ENCODE measurements around the gene TOR4A.

TOR4A gene

DNA sequence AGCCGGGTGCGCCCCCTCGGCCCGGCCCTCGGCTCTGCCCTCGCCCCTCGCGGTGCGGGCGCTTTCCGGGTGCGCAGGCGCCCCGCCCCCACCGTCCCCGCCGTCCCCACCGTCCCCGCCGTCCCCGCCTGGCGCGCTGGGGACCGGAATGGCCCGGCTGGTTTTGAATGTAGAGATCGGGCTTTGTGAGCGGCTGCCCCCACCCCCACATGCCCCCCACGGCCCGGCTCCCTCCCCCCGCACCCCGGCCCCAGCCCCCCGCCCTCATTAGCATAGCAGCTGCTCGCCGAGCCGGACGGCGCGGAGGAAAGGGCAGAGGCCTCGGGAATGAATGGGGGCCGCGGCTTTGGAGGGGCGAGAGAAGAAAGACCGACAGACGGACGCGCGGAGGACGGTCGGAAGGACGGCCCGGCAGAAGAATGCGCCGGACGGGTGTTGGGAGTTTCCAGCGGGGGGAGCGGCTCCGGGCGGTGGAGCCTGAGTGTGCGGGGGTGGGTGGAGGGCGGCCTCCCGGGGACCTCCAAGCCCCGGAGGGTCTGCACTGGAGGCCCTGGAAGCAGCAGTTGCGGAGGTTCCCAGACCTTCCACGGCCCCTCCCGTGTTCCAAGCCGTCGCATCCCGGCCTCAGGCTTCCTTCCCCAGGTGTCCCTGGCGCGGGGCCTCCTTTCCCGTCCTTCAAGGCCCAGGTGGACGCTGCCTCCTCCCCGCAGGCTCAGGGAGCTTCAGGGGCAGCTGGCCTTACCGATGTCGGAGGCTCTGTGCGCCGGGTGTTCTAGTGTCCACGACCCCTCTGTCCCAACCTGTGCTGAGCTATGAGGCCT is 18.5 kb downstream of the TOR4A start:
- no peak for DNase-seq
- Mint-ChIP-seq H3K4me3 (peak overlapping the region; percentile 44), H3K4me1 (peaks cover 20% of the 10 kb centered on the region), H3K27ac (no peak overlapping the region), H3K27me3 (peaks cover 81% of the 10 kb centered on the region), H3K36me3 (peaks cover 1% of the 10 kb centered on the region), H3K9me3 (no peaks in the 10 kb centered on the region)
- CTCF ChIA-PET = no interaction called here

DNA sequence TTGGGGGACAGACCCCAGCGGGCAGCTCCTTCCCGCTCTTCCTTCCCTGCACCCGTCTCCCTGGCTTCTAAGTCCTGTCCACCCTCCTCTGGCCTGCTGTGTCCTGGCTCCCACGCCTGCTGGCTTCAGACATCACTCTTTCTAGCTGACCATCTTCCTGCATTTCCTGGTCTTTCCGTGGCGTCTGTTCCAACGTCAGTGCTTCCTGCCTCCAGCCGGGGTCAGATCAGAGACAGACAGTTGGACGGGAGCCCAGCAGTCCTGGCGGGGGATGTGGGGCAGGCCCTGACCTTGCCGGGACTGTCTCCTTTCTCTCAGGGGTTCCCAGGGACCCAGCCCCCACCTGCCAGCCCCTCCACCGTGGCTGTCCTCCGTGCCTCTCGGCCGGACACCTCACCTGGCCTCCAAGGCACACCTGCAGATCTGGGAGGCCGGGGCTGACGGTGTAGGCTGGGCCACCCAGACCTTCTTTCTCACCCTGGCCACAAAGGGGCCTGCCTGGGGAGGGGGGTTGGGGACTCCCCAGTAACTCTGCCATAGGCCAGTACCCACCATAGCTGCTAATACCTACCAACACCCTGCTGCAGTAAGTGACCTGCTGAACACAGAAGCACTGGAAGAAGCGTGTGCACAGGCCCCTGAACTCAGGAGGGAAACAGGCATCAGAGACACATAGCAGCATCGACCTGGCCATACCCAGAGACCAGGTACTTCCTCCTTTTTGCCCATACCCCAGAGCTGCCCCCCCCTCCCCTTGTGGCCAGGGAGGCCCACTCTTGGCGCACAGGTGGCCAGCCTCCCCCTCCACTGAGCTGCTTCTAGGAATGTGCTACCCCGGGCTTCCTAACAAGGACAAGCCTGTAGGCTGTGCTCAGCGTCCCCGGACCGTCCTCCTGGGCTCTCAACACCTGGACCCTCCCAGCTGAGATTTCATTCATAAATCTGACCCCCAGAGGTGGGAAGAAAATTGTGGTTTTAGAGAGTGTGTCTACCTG is 19.4 kb downstream of the TOR4A start:
- Mint-ChIP-seq H3K27me3 (peaks cover 88% of the 10 kb centered on the region), H3K4me3 (peak overlapping the region; percentile 44), H3K9me3 (no peaks in the 10 kb centered on the region), H3K36me3 (peaks cover 1% of the 10 kb centered on the region), H3K4me1 (peaks cover 22% of the 10 kb centered on the region), H3K27ac (no peak overlapping the region)
- CTCF ChIA-PET = interaction anchor here (0.8 kb wide), 1 partner anchor 10 kb away, joined by 3 read pairs; no protein-coding TSS in a partner anchor
- DNase-seq = no peak

DNA sequence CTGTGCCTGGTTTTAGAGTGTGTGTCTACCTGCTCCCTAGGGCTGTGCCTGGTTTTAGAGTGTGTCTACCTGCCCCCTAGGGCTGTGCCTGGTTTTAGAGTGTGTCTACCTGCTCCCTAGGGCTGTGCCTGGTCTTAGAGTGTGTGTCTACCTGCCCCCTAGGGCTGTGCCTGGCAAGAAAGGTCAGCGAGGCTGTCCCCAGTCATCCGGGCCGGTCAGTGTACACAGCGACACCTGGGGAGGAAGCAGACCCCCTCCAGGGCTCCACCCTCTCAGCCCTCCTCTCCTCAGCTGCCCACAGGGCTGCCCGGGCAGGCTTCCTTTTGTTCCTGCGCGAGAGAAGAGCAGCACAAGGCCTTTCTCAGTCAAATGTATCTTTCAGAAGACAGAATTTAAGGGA is 20.4 kb downstream of the TOR4A start:
- CTCF ChIA-PET = no interaction called here
- H3K27ac Mint-ChIP-seq = no peak overlapping the region
- peaks cover 81% of the 10 kb centered on the region for H3K27me3 Mint-ChIP-seq
- H3K9me3 Mint-ChIP-seq = no peaks in the 10 kb centered on the region
- peaks cover 22% of the 10 kb centered on the region for H3K4me1 Mint-ChIP-seq
- H3K36me3 Mint-ChIP-seq = peaks cover 1% of the 10 kb centered on the region
- no peak overlapping the region for H3K4me3 Mint-ChIP-seq
- no peak for DNase-seq

DNA sequence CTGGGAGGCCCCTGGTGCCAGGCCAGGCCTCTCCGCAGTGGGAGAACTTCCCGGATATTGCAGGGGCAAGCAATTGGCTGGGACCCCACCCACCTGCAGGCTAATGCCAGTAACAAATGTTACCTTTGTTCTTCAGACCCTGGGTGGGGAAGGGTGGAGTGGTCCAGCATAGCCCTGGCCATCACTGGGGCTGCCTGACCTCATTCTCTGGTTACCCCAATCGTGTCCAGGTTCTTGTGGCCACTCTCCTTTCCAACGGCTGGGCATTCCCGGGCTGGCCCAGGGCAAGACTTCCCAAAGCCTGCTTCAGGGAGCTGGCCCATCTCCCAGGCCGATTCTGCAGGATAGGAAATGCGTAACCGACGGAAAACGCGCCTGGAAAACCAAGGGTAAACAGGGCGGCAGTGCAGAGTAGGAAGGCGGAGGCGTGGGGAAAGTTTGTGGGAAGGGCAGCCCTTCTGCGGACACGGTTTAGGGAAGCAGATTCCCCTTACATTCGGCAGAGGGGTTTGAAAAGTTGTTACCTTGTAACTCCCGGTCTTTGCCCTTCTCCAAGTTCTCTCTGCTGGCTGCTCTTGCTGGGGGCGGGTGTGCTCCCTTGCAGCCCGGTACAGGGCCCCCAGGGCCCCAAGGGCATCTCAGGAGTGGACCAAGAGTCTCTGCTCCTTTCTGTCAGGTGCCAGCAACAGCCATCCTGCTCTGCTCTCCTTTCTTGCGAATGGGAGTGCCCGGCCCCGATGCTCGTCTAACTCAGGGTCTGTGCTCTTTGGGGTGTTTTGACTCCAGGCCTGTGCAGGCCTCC is 21.1 kb downstream of the TOR4A start:
- H3K27me3 Mint-ChIP-seq = peaks cover 80% of the 10 kb centered on the region
- H3K36me3 Mint-ChIP-seq = peaks cover 1% of the 10 kb centered on the region
- H3K27ac Mint-ChIP-seq = no peak overlapping the region
- no peak overlapping the region for H3K4me3 Mint-ChIP-seq
- H3K9me3 Mint-ChIP-seq = no peaks in the 10 kb centered on the region
- CTCF ChIA-PET = no interaction called here
- peaks cover 22% of the 10 kb centered on the region for H3K4me1 Mint-ChIP-seq
- no peak for DNase-seq

DNA sequence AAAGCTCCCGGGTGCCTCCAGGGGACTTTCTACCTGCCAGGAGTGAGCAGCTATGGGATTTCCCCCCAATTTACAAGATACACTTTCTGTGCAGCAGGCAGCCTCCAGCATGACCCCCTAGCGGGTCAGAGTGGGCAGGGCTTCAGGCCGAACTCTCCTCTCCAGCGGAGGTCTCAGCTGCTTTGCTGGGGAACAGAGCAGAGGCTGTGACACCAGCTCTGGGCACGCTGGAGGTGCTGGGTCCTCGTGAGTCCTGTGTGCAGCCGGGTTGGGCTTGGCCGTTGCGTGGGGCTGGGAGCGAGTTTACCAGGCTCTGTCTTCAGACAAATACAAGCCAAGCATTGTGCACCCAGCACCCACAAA is 21.7 kb downstream of the TOR4A start:
- Mint-ChIP-seq H3K27me3 (peaks cover 78% of the 10 kb centered on the region), H3K9me3 (no peaks in the 10 kb centered on the region), H3K36me3 (peaks cover 1% of the 10 kb centered on the region), H3K27ac (no peak overlapping the region), H3K4me3 (no peak overlapping the region), H3K4me1 (peaks cover 20% of the 10 kb centered on the region)
- no peak for DNase-seq
- CTCF ChIA-PET = no interaction called here

DNA sequence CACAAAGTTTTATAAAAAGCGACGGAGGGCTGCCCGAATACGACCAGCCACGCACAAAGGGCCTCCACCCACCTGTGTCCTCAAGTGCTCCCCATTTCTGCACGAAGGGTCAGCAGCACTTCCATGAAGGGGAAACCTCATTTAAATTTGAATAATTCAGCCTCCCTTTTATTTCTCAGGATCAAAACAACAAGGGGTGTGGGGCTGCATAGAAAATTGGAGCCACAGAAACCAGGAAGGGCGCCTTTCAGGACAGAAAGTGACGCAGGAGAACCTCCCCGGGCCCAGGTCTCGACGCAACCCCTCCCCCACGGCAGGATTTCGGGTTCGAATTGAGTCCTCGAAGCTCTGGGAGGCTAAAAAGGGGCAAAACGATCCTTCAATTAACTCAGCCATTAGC is 22.4 kb downstream of the TOR4A start:
- Mint-ChIP-seq H3K27ac (no peak overlapping the region), H3K27me3 (peaks cover 71% of the 10 kb centered on the region), H3K9me3 (no peaks in the 10 kb centered on the region), H3K36me3 (peaks cover 1% of the 10 kb centered on the region), H3K4me3 (peak overlapping the region; percentile 21), H3K4me1 (peaks cover 16% of the 10 kb centered on the region)
- CTCF ChIA-PET = no interaction called here
- DNase-seq = no peak

DNA sequence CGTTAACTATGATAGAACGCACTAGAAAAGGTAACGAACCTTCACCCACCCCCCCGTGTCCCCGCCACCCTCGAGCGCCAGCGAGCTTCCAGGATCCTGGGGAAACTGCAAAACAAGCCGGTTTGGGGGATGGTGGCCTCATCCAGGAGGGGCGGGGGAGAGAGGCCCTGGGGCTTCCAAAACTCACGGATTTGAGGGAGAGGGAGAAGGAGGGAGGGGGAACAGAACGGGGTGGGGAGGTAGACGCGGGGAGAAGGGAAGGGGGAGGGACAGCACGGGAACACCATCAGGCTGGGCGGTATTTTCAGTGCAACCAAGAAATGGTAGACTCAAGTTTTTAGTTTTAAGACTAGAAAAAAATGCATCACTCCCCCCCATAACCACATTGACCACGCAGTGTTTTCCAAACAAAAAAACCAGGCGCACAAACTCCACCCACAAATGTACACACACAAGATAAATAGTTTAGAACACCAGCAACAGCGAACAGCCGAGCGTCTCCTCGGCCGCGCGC is 23.1 kb downstream of the TOR4A start:
- H3K4me3 Mint-ChIP-seq = peak overlapping the region; percentile 65
- peaks cover 1% of the 10 kb centered on the region for H3K36me3 Mint-ChIP-seq
- H3K27ac Mint-ChIP-seq = no peak overlapping the region
- H3K9me3 Mint-ChIP-seq = no peaks in the 10 kb centered on the region
- peaks cover 23% of the 10 kb centered on the region for H3K4me1 Mint-ChIP-seq
- CTCF ChIA-PET = no interaction called here
- H3K27me3 Mint-ChIP-seq = peaks cover 72% of the 10 kb centered on the region
- no peak for DNase-seq

DNA sequence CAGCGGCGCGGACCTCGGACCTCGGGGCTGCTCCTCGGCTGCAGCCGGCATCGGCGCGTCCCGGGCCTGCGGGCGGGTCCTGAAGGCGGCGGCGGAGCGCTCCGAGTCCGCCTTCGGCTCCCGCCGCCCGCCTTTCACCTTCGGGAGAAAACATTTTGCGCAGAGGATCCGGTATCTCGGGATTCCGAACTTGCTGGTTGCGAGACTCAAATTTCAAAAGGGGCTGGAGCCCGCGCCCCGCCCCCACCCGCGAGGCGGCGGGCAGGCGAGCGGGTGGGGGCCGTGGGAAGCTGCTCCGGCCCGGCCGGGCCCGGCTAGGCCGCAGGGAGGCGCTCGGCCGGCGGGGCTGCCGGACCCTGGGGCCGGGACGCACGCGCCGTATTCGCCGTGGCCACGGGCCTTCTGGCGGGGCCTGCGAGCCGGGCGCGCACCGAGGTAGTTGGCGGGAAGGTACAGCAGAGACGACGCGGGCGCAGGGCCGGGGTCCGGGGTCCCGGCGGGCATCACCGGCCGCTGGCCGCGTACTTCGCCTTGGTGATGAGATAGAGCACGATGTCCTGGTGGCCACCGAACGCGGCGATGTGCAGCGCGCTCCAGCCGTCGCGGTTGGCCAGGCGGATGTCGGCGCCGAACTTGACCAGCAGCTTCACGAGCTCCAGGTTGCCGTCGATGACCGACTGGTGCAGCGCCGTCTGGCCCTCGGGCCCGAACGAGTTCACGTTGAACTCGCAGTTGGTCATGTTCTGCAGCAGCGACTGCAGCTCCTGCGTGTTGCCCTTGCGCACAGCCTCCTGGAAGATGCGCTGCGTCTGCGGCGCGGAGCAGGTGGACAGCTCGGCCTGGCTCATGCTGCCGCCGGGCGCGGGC is 23.8 kb downstream of the TOR4A start:
- Mint-ChIP-seq H3K36me3 (peaks cover 1% of the 10 kb centered on the region), H3K27ac (no peak overlapping the region), H3K9me3 (no peaks in the 10 kb centered on the region), H3K4me1 (peaks cover 26% of the 10 kb centered on the region), H3K4me3 (peak overlapping the region; percentile 56), H3K27me3 (peaks cover 70% of the 10 kb centered on the region)
- CTCF ChIA-PET = interaction anchor here (1.1 to 1.9 kb wide), 7 partner anchors 8 to 230 kb away, joined by 3 to 7 read pairs (median 4); partner anchors contain the start of gene TOR4A
- no peak for DNase-seq

DNA sequence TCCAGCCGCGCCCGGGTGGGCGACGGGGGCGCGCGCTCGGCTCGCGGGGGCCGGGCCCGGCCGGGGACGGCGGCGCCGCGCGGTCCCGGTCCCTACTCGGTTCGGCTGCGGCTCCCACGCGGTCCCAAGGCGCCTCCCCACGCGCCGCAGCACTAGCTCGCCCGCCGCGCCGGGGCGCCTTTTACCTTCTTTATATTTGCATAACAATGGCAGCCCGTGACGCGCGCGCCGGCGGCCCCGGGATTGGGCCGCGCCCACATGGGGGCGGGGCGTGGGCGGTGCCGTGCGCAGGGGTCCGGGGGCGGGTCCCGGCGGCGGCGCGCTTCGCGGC is 24.6 kb downstream of the TOR4A start, which contains the start of gene NRARP:
Gene NRARP, minus strand, starts transcription at position 154 of the 331 bp plus-strand sequence. CDS start 343 bp downstream, outside the sequence.
- H3K36me3 Mint-ChIP-seq = peaks cover 1% of the 10 kb centered on the region
- peak; percentile 93 for DNase-seq
- H3K9me3 Mint-ChIP-seq = no peaks in the 10 kb centered on the region
- H3K4me3 Mint-ChIP-seq = peak within 1 kb of the TSS; percentile 56
- CTCF ChIA-PET = interaction anchor here (1.1 to 1.9 kb wide), 7 partner anchors 9 to 229 kb away, joined by 3 to 7 read pairs (median 4); partner anchors contain the start of gene TOR4A
- no peak within 1 kb of the TSS for H3K27ac Mint-ChIP-seq
- peaks cover 22% of the 10 kb centered on the region for H3K4me1 Mint-ChIP-seq
- peaks cover 70% of the 10 kb centered on the region for H3K27me3 Mint-ChIP-seq

DNA sequence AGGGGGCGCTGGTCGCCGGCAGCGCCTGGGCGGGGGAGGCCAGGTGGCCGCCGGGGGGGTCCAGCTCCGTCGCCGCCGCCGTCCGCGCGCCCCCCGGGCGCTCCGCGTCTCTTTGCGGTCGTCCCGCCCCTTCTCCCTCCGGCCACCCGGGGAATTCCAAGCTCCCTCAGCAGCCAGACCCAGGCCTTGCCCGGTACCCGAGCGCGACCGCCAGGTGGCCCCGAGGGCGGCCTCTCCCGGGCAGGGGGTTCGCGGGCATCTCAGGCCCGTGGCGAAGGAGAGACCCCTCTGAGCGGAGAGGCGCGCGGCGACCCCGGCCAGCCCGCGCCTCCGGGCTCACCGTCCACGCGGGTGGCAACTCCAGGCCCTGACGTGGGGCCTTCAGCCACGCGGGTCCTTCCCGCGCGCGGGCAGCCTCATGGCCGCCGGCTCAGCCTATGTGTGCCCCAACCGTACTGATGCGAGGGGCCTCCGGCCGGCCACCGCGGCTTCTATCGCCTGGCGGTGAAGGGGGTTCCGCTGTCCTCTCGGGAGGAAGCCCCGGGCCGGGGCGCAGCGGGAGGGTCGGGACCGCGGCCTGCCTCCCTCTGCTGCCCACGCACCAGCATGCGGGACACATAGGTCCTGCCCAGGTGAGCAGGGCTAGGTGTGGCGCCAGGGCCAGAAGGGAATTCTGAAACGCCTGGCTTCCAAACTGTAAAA is 25.1 kb downstream of the TOR4A start:
- no peaks in the 10 kb centered on the region for H3K9me3 Mint-ChIP-seq
- no peak overlapping the region for H3K27ac Mint-ChIP-seq
- peaks cover 1% of the 10 kb centered on the region for H3K36me3 Mint-ChIP-seq
- no peak for DNase-seq
- CTCF ChIA-PET = interaction anchor here (1.3 to 1.9 kb wide), 6 partner anchors 19 to 229 kb away, joined by 3 to 7 read pairs (median 4); partner anchors contain the start of gene TOR4A
- H3K4me1 Mint-ChIP-seq = peaks cover 26% of the 10 kb centered on the region
- H3K27me3 Mint-ChIP-seq = peaks cover 70% of the 10 kb centered on the region
- no peak overlapping the region for H3K4me3 Mint-ChIP-seq

DNA sequence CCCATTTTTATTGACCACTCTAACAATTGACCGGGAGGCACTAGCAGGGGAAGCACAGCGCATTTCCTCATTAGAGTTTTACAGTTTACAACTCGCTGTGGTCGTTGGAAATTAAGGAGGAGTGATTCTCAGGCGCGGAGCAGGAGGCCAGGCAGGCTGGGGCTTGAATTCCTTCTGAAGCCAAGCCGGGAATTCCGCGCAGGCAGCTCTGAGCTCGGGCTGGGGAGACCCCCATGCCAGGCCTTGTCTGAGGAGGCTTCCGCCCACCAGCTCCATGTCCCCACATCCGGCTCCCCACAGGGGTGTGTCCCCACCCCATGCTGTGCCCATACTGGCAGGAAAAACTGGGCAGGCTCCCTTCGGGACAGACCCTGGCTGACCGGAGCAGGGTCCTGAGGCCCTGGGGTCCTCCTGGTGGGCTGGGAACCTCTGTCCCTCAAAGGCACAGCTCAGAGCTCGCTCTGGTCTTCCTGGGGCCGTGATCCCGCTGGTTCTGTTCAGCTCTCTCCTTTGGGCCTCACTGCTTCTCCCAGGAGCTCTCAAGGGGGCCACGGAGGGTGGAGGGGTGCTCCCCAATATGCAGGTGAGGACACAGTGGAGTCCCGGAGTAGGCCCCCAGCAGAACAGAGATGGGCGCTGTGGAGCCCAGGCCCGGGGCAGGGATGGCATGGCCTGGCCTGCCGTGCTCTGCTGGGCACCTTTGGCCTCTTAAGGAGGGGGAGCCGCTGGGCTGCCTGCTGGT is 25.8 kb downstream of the TOR4A start:
- DNase-seq = no peak
- peaks cover 26% of the 10 kb centered on the region for H3K4me1 Mint-ChIP-seq
- CTCF ChIA-PET = interaction anchor here (1.0 kb wide), 1 partner anchor 9 kb away, joined by 4 read pairs; no protein-coding TSS in a partner anchor
- no peaks in the 10 kb centered on the region for H3K9me3 Mint-ChIP-seq
- no peak overlapping the region for H3K27ac Mint-ChIP-seq
- H3K27me3 Mint-ChIP-seq = peaks cover 68% of the 10 kb centered on the region
- H3K4me3 Mint-ChIP-seq = no peak overlapping the region
- H3K36me3 Mint-ChIP-seq = peaks cover 1% of the 10 kb centered on the region

DNA sequence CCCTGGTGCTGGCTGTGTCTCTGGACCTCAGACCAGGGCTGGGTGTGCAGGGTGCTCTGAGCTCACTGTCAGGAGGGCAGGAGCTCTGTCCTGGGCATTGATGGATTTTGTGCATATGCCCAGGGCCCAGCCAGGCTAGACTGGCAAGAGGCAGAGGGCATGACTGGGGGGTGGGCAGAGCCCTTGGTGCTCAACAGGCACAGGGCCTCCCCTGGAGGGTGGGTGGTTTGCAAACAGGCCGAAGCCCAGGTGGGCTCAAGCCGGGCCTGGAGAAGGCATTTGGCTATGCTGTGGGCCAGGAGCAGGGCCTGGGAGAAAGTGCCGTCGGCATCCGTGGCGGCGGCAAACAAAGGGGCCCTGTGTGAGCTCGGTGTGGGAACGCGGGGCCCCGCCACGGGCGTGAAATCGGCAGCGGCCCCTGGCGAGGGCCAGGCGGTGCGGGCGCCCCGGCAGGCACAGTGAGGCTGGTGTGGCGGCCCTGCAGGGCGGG is 26.4 kb downstream of the TOR4A start:
- Mint-ChIP-seq H3K27ac (no peak overlapping the region), H3K4me3 (no peak overlapping the region), H3K4me1 (peaks cover 26% of the 10 kb centered on the region), H3K36me3 (peaks cover 1% of the 10 kb centered on the region), H3K27me3 (peaks cover 68% of the 10 kb centered on the region), H3K9me3 (no peaks in the 10 kb centered on the region)
- no peak for DNase-seq
- CTCF ChIA-PET = interaction anchor here (1.0 kb wide), 1 partner anchor 10 kb away, joined by 4 read pairs; no protein-coding TSS in a partner anchor
